Aorta (tissue), 5 donors: ENCODE measurements around the gene MAPK10. TPM values are rescaled to one million over a fixed set of nuclear protein-coding genes. Genes with fewer than 3 reads are reported as not detected.
A peak's percentile ranks its signal among the peaks of the same experiment; 100 is the strongest.

Experiments
- ATAC-seq: fragments of 200-7000 bp; cut with Tn5 transposase; one replicate; pipeline ENCODE4 v1.9.1; 2022; ENCODE audit warnings: moderate library complexity; ENCODE audit not compliant: low FRiP score
- DNase-seq, 2 donors: peaks; one replicate each; pipeline ENCODE4 v3.0.0-alpha.2; 2020
- H3K27ac ChIP-seq, 2 donors: one replicate each; pipeline ENCODE4 v1.5.1; 2013; ENCODE audit warnings: low read length in 2 of 2, mild to moderate bottlenecking in 2 of 2, moderate library complexity in 2 of 2, control low read depth in 1 of 2, inconsistent platforms in 1 of 2, low read depth in 1 of 2
- H3K27me3 ChIP-seq, 2 donors: one replicate each; pipeline ENCODE4 v1.6.1; 2013; ENCODE audit warnings: control low read depth in 1 of 2, low read length in 1 of 2, mild to moderate bottlenecking in 1 of 2, moderate library complexity in 1 of 2; ENCODE audit not compliant: insufficient read depth in 2 of 2, control insufficient read depth in 1 of 2
- H3K36me3 ChIP-seq, 2 donors: one replicate each; pipeline ENCODE4 v1.6.1; 2013; ENCODE audit warnings: control low read depth in 1 of 2, low read length in 1 of 2, mild to moderate bottlenecking in 1 of 2; ENCODE audit not compliant: insufficient read depth in 2 of 2, control insufficient read depth in 1 of 2
- H3K4me1 ChIP-seq, 2 donors: one replicate each; pipeline ENCODE4 v1.6.1; 2013; ENCODE audit warnings: low read length in 2 of 2, control low read depth in 1 of 2, mild to moderate bottlenecking in 1 of 2, moderate library complexity in 1 of 2; ENCODE audit not compliant: insufficient read depth in 2 of 2, control insufficient read depth in 1 of 2
- H3K4me3 ChIP-seq, 2 donors: one replicate each; pipeline ENCODE4 v1.5.1; 2013; ENCODE audit warnings: low read length in 2 of 2, control low read depth in 1 of 2, mild to moderate bottlenecking in 1 of 2
- H3K9me3 ChIP-seq: one replicate; pipeline ENCODE4 v1.6.1; 2013; ENCODE audit warnings: mild to moderate bottlenecking, low read length; ENCODE audit not compliant: control insufficient read depth
- WGBS, 2 donors: extraction: QIAGEN DNeasy Blood & Tissue Kit; methylation state at CpG; one replicate each; pipeline ENCODE4 v1.1.7; 2013; 5-methylcytosine and 5-hydroxymethylcytosine counted together
- intact Hi-C, 2 donors: fragments of 100-400 bp; cut with DNase I; formaldehyde crosslinking; loops; one replicate each; pipeline versions ENCODE4 v1.14.2 to v1.15.0; 2022
- long read RNA-seq, 2 donors: library from polyadenylated mRNA; unstranded; transcript quantifications; one replicate each; pipeline ENCODE4 v2.0.0, GENCODE V29; 2020 to 2021
- polyA plus RNA-seq, 2 donors: library from polyadenylated mRNA; stranded (reverse); fragments of 200-250 nt; gene quantifications; one replicate each; pipeline ENCODE4 v1.2.3, GENCODE V29; 2013
- total RNA-seq, 2 donors: library from RNA; stranded (reverse); fragmentation: NEBNext Ultra II Directional; extraction: Animal tissue kit (Norgen Biotek cat#: 25700); gene quantifications; one replicate each; pipeline ENCODE4 v1.2.1, GENCODE V29; 2021
- donor health status: healthy with polysubstance abuse.
- donor health status: Bipolar disorder and iron deficiency.
- donor health status: DM: no; HTN: no; CAD: no.
- donor health status: DM: no; HTN: no; CAD: no.
- donor health status: DM: yes; HTN: yes; CAD: no.

The MAPK10 gene
- 10 to 100 TPM; 12.4 to 40.0 TPM for total RNA-seq
- 10 to 100 TPM; 19.9 to 28.3 TPM for polyA plus RNA-seq
- long read RNA-seq, donor 1, full-length matches to known transcripts: 15 of 32 reads
- long read RNA-seq, donor 1, partial matches to known transcripts: 9 of 32 reads
- long read RNA-seq, donor 1, other reads (novel, unspliced or antisense): 8 of 32 reads
- long read RNA-seq, donor 2, partial matches to known transcripts: 3 of 17 reads
- long read RNA-seq, donor 2, other reads (novel, unspliced or antisense): 14 of 17 reads

DNA sequence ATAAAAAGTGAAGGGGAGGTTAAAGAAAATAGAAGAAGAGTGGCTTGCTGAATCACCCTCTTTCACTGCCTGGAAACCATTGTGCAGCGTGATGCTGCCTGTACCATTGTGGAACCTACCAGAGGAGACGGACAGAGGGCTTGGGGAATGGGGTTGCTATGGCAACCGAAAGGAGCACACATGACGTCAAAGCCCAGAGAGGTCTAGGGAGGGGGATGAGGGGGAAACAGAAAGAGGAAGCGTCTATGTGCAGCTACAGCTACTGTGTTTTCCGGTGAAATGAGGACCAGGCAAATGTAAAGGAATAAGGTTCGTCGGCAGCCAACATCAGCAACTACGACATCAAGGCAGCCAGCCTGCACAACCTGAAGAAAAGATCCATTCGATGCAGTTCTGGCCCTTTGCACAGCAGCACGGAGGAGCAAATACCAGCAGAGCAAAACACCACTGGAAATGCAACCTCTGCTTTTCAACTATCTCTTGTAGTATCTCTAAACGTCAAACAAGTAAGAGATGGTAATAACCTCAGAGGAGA lies at the start of gene MAPK10:
MAPK10 (minus strand) TSS at position 110 of the 535 bp plus-strand sequence.
- Histone ChIP-seq H3K27ac (no peak within 1 kb of the TSS), H3K36me3 (no peaks in the 10 kb centered on the region), H3K9me3 (no peaks in the 10 kb centered on the region), H3K4me1 (peaks cover 0 to 4% of the 10 kb centered on the region in 2 donors), H3K4me3 (no peak within 1 kb of the TSS), H3K27me3 (no peaks in the 10 kb centered on the region)
- ATAC-seq (peak; percentile 80), DNase-seq (peak in 1 of 2 donors; percentile 78)
- WGBS, 2 donors: 26 to 37% methylated on average over 12 of the region's 12 CpGs
- intact Hi-C loops: no loop called here

DNA sequence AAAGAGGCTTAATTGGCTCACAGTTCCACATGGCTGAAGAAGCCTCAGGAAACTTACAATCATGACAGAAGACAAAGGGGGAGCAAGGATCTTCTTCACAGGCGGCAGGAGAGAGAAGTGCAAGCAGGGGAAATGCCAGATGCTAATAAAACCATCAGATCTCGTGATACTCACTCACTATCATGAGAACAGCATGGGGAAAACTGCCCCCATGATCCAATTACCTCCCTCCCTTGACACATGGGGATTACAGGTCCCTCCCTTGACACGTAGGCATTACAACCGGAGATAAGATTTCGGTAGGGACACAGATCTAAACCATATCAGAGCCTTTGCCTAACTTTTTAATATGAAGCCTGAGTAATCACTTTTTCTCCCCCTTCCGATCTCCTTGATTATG lies 43.7 kb upstream of the MAPK10 start:
- Histone ChIP-seq H3K36me3 (no peaks in the 10 kb centered on the region), H3K27me3 (no peaks in the 10 kb centered on the region), H3K4me1 (no peaks in the 10 kb centered on the region), H3K27ac (no peak overlapping the region), H3K4me3 (no peak overlapping the region), H3K9me3 (no peaks in the 10 kb centered on the region)
- intact Hi-C loops: no loop called here
- DNase-seq (no peak), ATAC-seq (no peak)
- 84% methylated on average over 6 of the region's 6 CpGs for WGBS, 2 donors

DNA sequence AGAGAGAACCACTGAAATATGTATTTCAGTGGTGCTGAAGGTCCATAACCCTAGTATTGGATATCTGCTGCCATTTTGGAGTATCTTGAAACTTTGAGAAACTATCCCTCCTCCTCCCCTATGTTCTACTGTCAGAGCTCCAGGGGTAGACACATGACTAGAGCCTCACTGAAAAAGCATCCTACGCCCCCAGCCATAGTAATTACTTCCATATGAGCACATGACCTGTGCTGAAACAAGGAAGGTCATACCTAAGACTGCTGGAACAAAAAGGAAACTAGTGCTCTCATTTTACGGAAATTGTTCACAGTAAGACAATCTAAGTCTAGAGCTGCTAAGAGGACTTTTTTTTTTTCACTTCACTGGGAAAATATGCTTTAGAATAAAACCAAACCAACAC lies 42.0 kb upstream of the MAPK10 start:
- H3K4me1 ChIP-seq: no peaks in the 10 kb centered on the region
- no peaks in the 10 kb centered on the region for H3K9me3 ChIP-seq
- H3K27ac ChIP-seq: no peak overlapping the region
- no peak overlapping the region for H3K4me3 ChIP-seq
- intact Hi-C loops: no loop called here
- 83 to 86% methylated on average over 2 of the region's 2 CpGs for WGBS, 2 donors
- ATAC-seq (no peak), DNase-seq (no peak)
- H3K36me3 ChIP-seq: no peaks in the 10 kb centered on the region
- no peaks in the 10 kb centered on the region for H3K27me3 ChIP-seq

DNA sequence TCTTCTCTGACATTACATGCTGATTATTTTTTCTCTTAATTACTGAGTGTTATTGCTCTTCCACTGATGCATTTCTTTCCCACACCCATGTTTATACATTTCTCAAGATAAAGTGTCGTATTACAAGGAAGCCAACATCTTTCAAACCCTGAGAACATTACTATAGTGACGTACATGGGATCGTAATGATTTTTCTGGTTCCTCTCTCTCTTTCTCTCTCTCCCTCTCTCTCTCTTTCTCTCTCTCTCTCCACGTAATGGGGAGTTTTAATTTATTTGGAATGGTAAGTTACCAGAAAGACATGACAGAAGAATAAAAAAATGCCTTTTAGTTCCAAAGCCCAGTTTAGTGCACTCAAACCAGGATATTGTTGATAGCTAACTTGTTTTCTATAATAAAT lies 40.4 kb upstream of the MAPK10 start:
- Histone ChIP-seq H3K4me1 (no peaks in the 10 kb centered on the region), H3K4me3 (no peak overlapping the region), H3K27me3 (no peaks in the 10 kb centered on the region), H3K36me3 (no peaks in the 10 kb centered on the region), H3K27ac (no peak overlapping the region), H3K9me3 (no peaks in the 10 kb centered on the region)
- 69 to 70% methylated on average over 4 of the region's 4 CpGs for WGBS, 2 donors
- DNase-seq: no peak
- no peak for ATAC-seq
- intact Hi-C loops: no loop called here

DNA sequence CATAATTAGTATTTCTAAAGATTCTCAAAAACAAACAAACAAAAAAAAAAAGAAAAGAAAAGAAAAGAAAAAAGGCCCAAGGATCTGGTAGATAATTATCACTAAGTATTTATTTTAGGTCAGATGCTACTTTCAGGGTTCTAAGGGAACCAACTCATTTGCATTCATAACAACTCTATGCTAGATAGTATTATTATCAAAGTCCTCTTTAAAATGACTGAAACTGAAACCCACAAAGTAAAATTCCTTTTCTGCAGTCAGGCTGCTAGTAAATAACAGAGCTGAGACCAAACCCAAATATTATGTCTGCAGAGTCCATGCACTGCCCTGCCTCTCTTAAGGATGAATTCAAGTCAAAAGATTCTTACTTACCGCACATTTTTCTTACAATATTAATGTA lies 38.3 kb upstream of the MAPK10 start:
- H3K9me3 ChIP-seq: no peaks in the 10 kb centered on the region
- ATAC-seq (no peak), DNase-seq (no peak)
- H3K36me3 ChIP-seq: no peaks in the 10 kb centered on the region
- H3K4me3 ChIP-seq: no peak overlapping the region
- no peak overlapping the region for H3K27ac ChIP-seq
- H3K27me3 ChIP-seq: no peaks in the 10 kb centered on the region
- H3K4me1 ChIP-seq: no peaks in the 10 kb centered on the region
- intact Hi-C loops: no loop called here
- 93 to 98% methylated on average over 1 of the region's 1 CpG for WGBS, 2 donors

DNA sequence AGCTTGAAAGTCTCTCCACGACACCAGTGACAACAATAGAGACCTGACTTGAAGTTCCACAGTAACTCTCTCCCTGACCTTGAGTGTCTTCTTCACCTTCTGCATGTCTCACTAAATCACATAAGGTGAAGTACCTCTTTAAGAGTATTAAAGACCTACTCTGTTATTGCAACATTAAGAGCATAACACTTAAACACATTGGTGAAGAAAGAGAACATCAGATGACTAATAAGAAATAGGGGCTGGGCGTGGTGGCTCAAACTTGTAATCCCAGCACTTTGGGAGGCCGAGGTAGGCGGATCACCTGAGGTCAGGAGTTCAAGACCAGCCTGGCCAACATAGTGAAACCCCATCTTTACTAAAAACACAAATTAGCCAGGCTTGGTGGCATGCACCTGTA lies 33.9 kb upstream of the MAPK10 start:
- no peaks in the 10 kb centered on the region for H3K9me3 ChIP-seq
- no peaks in the 10 kb centered on the region for H3K4me1 ChIP-seq
- intact Hi-C loops: no loop called here
- no peak overlapping the region for H3K4me3 ChIP-seq
- H3K27ac ChIP-seq: no peak overlapping the region
- WGBS, 2 donors: 94 to 95% methylated on average over 4 of the region's 4 CpGs
- DNase-seq (no peak), ATAC-seq (no peak)
- H3K27me3 ChIP-seq: no peaks in the 10 kb centered on the region
- H3K36me3 ChIP-seq: no peaks in the 10 kb centered on the region

DNA sequence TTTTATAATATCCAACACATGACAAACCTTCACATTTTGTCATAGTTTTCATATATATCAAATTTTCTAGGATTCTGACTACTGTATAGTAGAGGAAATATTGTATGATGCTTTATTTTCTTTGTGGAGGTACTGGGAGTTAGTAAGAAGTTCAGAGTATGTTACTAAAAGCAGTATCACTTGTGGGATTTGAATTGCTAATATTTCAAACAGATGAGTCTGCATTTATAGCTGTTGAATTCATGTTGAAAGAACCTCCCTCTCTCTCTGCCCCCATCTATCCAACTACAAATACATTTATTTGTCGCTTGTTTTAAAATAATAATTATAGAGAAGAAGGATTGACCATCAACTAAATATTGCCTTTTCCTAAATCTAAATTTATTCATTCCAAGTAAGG lies 29.8 kb upstream of the MAPK10 start:
- 86 to 90% methylated on average over 1 of the region's 1 CpG for WGBS, 2 donors
- no peaks in the 10 kb centered on the region for H3K4me1 ChIP-seq
- ATAC-seq: no peak

DNA sequence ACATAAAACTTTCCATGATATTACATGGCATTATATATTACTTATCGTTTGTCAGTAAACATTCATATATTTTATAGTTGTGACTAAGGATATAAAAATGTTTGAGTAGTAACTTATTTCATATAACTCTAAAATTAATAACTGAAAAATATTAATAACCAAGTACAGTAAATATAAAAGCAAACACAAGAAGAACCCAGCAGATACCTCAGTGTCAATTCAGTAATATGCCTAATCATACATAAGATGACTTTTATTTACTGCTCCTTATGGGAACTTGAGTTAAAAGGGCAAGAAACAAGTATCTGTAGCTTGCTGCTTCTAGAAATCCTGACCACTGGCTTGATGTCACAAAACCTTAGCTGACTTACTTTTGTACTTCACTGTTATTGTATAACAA lies 28.4 kb upstream of the MAPK10 start:
- intact Hi-C loops: no loop called here

More for the DNA sequence above, 29.8 kb upstream of the MAPK10 start:
- H3K36me3 ChIP-seq: no peaks in the 10 kb centered on the region
- DNase-seq: no peak
- intact Hi-C loops: no loop called here
- no peaks in the 10 kb centered on the region for H3K9me3 ChIP-seq
- H3K27ac ChIP-seq: no peak overlapping the region
- no peaks in the 10 kb centered on the region for H3K27me3 ChIP-seq
- H3K4me3 ChIP-seq: no peak overlapping the region

DNA sequence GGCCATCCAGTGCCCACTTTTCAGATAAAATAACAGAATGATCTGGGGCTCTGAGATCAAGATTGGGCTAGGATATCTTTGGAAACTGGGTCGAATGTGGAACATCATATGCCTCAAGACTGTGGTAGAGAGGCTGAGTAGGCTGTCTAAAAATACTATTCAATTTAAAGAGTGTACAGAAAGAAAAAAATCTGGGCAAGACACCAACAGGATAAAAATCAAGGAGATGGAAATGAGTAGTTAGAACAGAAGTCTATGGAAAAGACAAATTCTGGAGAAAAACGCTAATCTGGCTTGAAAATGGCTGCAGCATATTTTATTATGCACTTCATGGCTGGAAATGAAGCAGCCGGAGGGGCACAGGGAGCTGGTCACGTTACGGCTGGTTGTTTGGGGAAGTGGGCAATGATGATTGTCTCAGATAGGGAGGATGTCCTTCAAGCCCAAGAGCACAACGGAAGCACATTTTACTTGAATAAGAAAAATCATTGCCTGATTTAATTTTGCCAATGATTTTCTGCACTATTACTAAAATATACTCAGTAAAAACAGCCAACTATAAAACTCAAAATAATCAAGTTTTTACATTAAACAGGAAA lies 27.1 kb upstream of the MAPK10 start:
- H3K27ac ChIP-seq: no peak overlapping the region
- H3K4me3 ChIP-seq: no peak overlapping the region
- no peak for ATAC-seq
- no peaks in the 10 kb centered on the region for H3K27me3 ChIP-seq
- no peaks in the 10 kb centered on the region for H3K36me3 ChIP-seq
- no peak for DNase-seq
- 78 to 83% methylated on average over 6 of the region's 6 CpGs for WGBS, 2 donors
- intact Hi-C loops: no loop called here
- H3K9me3 ChIP-seq: no peaks in the 10 kb centered on the region
- H3K4me1 ChIP-seq: no peaks in the 10 kb centered on the region

More for the DNA sequence above, 28.4 kb upstream of the MAPK10 start:
- Histone ChIP-seq H3K36me3 (no peaks in the 10 kb centered on the region), H3K4me3 (no peak overlapping the region), H3K27ac (no peak overlapping the region), H3K9me3 (no peaks in the 10 kb centered on the region), H3K4me1 (no peaks in the 10 kb centered on the region), H3K27me3 (no peaks in the 10 kb centered on the region)
- DNase-seq (no peak), ATAC-seq (no peak)
- 91 to 95% methylated on average over 1 of the region's 1 CpG for WGBS, 2 donors
